GM18868 (cell line): ENCODE measurements around the gene PLG.
"Not testable (repeated sequence)": the region's sequence is repeated elsewhere in the genome, so short reads cannot be mapped to it uniquely, and the experiment has no call there.

Experiments used
- ATAC-seq: cut with Tn5 transposase; IDR thresholded peaks from one replicate; pipeline ENCODE4 v1.9.1; 2021; ENCODE audit warnings: mild to moderate bottlenecking, moderate library complexity; ENCODE audit not compliant: unreplicated experiment

The PLG gene

DNA sequence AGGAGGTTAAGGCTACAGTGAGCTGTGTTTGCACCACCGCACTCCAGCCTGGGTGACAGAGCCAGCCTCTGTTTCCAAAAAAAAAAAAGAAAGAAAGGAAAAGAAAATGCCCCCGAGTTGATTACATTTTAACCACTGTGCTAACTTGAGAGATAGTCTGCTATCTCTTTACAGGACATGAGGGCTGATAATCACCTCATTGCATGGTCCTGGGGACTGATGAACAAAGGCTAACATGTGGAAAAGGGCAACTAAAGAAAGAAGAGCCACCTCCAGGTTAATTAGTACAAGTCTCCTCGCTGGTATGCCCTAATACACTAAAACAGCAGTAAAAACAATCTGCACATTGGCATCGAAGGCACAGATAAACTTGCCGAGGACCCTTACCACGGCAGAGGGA lies 4.2 kb upstream of the PLG start:
- no peak for ATAC-seq

GRCh38 chr6:160704688-160705087 lies 2.6 kb downstream of the PLG start:
- not testable (repeated sequence) for ATAC-seq

- ATAC-seq: not testable (repeated sequence)
These were observed 6.9 kb downstream of the PLG start for GRCh38 chr6:160708993-160709392.

DNA sequence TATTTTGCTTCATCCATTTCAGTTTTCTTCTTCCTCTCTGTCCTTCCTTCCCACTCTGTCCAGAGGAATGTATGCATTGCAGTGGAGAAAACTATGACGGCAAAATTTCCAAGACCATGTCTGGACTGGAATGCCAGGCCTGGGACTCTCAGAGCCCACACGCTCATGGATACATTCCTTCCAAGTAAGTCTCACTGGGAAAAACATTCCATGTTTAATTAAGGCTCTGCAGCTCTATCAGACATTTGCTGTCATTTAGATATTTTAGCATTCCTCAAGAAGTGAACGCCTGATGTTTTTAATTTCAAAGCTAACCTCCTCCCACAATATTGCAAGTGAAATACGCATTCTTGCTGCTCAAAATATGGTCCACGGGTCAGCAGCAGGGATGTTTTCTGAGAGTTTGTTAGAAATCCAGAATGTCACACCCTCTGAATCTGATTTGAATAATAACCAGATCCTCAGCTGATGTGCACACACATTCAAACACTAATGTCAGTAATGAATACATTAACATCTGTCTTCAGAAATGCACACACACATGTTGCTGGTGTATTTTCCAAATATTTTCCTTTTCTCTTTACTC lies 12.8 kb downstream of the PLG start:
- ATAC-seq: no peak

DNA sequence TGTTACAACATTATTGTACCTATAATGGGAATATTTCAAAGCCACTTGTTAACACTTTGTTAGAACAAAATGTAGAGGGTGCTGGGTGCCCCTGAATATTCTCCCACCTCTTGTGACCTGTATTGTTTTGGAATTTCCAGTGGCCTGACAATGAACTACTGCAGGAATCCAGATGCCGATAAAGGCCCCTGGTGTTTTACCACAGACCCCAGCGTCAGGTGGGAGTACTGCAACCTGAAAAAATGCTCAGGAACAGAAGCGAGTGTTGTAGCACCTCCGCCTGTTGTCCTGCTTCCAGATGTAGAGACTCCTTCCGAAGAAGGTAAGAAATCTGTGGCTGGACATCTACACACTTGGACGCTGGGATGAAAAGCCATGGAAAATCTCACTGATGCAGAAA lies 28.9 kb downstream of the PLG start:
- ATAC-seq: no peak

DNA sequence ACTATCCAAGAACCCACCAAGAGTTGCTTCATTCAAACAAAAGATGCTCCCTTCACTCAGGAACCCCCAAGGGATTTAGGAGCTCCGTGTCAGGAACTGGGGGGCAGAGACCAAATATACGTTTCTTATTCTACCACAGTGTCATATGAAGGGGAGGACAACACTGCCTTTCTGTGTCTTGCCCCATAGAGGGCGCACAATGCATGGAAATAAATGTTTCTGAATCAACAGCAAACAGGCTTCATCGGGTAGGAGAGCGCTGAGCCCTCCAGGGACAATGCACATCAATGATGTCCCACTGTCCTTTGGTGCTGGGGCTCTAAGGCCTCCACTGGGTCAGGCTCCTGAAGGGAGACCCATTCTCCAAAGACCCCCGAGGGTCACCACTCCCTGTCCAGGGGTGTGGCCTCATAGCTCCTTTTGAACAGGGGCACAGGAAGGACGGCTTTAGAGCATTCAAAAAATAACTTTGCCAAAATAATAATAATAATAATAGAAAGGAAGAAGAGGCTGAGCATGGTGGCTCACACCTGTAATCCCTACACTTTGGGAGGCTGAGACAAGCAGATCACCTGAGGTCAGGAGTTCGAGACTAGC lies 31.1 kb downstream of the PLG start:
- ATAC-seq: peak; percentile 66

DNA sequence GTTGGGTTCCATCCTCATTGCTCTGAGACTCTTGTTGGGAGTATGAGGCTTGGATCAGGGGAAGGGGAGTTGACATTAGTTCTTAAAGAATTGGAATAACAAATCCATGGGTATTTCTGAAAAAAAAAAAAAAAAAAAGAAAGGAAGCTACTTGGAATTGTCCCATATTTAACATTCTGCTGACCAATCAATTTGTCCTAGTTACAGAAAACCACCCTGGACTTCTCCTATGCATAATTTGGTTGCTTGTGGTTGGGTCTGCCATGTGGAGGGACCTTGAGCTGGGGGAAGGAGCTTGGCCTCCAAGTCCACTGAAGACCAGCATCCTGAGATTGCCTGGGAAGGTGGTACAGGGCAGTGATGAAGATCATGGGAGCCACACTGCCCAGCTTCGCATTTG lies 32.6 kb downstream of the PLG start:
- no peak for ATAC-seq

DNA sequence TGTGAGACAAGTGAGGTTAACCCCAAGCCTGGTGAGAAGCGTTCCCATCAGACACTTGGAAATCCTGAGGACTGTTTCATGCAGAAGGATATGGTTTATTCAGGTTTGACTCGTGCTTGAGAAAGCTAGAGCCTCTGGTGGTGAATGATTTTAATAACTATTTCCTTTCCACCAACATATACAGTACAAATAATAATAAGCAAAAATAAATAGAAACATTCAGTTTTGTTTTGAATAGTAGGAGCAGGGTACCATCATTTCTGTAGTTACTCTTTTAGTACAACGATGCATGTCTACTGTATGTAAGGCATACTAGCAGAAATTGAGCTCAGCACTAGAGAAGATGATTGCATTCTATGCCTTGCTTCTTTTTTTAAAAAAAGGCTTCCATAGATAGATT lies 33.5 kb downstream of the PLG start:
- ATAC-seq: peak; percentile 80

GRCh38 chr6:160737934-160738333 lies 35.9 kb downstream of the PLG start:
- no peak for ATAC-seq

GRCh38 chr6:160739955-160740354 lies 37.9 kb downstream of the PLG start:
- ATAC-seq: no peak

GRCh38 chr6:160741012-160741411 lies 39.0 kb downstream of the PLG start:
- ATAC-seq: peak; percentile 98

DNA sequence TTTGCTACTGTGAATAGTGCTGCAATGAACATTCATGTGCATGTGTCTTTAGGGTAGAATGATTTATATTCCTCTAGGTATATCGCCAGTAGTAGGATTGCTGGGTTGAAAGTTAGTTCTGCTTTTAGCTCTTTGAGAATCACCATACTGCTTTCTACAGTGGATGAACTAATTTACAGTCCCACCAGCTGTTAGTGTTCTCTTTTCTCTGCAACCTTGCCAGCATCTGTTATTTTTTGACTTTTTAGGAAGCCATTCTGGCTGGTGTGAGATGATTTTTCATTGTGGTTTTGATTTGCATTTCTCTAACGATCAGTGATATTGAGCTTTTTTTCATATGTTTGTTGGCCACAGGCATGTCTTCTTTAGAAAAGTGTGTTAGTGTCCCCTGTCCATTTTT lies 40.0 kb downstream of the PLG start:
- ATAC-seq: peak; percentile 41

DNA sequence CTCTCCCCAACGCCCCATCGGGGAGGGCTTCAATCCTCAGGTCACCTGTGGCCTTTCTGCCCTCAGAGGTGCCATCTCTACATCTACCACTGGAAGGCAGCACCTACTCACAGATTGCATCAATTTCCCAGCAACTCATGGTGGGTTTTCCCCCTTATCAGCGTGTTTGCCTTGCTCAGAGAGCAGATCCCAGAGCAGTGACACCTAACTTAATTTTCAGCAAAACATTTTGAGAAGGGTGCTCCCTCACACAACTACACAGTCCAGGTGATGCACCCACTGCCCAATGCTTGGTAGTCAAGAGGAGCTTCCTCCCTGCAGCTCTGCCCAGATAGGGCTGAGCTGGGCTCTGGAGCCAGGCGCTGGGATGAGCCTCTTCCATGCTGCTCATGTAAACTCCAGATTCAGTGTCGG lies 48.2 kb downstream of the PLG start:
- ATAC-seq: peak; percentile 95

GRCh38 chr6:160753211-160753610 lies 51.2 kb downstream of the PLG start:
- not testable (repeated sequence) for ATAC-seq

DNA sequence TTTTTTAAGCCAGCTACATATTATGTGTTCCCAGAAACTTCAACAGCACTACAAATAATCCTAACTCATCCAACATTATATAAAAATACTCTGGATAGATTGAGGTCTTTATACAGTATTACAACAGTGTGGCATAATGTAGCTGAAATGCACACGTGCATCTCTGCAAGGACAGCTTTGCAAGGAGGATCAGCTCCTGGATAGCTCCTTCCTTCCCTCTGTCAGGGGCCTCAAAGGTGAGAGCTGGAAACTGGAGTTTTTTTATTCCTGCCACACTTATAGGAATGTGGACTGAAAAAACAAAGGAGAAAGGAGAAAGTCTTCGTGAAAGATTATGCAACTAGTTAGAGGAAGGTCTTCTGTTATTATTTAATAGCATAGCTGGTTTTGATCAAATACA lies 53.1 kb downstream of the PLG start:
- no peak for ATAC-seq

DNA sequence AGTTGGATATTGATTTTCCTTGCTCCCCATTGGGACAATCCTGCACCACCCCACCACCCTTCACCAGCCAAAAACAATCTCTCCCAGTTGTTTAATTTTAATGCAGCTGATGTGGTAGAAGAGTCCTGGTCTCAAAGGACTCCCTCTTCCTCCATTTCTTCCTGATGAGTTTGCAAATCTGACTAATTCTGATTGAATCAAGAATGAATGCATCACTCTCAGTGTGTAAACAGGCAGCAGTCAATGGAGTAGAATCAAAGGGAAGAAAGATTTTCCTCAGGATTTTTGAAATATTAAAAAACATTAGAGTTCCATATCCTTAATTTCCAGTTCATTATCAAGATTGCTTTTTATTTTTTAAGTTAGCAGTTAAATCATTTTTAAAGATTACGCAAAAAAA lies 54.0 kb downstream of the PLG start:
- no peak for ATAC-seq

GRCh38 chr6:160756871-160757270 lies 54.8 kb downstream of the PLG start:
- ATAC-seq: no peak

DNA sequence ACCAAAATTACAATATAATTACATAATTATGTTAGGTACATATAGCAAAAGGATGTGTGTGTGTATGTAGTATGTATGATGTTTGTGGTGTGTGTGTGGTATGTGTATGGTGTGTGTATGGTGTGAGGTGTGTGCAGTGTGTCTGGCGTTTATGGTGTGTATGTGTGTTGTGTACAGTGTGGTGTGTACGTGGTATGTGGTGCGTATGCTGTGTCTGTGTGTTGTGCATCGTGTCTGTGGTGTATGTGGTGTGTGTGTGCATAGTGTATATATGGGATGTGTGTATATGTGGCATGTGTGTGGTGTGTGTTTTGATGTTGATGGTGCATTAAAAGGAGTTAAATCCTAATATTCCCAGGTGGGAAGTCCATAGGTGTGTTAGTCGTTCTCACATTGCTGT lies 62.8 kb downstream of the PLG start:
- ATAC-seq: no peak

GRCh38 chr6:160765412-160765811 lies 63.4 kb downstream of the PLG start:
- ATAC-seq: no peak

DNA sequence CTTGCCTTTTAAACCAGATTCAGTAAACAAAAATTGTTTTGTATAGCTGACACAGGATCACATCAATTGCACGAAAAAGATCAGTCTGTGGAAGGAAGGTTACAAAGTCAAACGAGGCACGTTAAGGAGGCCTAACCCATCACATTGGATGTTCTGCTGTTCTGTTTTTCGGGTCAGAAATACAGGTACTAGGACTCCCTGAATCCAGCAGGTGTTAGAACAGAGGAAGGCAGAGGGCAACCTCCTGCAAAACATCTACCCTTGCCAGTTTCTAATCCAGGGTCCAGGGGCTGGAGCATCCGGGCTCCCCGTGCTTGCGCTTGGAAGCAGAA lies 64.6 kb downstream of the PLG start:
- peak; percentile 4 for ATAC-seq

- peak; percentile 96 for ATAC-seq
These were observed 65.1 kb downstream of the PLG start for GRCh38 chr6:160766989-160767646.

DNA sequence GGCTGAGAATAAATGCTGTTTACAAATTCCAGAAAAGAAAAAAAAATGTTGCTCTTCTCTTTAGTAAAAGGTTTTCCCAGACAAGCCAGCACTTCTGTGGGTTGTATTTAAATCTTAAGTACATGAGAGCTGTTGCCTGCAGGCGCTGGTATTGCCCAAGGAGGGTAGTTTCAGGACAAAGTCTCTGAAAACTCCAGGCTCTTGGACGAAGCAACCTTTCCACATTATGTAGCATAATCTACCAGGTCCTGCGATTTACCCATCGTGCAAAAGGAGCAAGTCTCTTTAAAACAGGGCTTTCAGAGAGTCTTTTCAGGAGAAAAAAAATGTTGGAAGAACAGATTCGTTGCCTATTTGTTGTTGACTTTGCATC lies 65.6 kb downstream of the PLG start:
- ATAC-seq: peak; percentile 20

- no peak for ATAC-seq
These were observed 66.1 kb downstream of the PLG start for GRCh38 chr6:160768101-160768500.
